HepG2 (cell line): Measurements from ENCODE around the gene ANAPC2. TPM values are rescaled to one million over a fixed set of nuclear protein-coding genes. Genes with fewer than 3 reads are reported as not detected.

Experiments
- ASH2L ChIP-seq: fragments of 300-600, 200-600 bp; sonication (generic); IDR thresholded peaks from 2 replicates; pipeline ENCODE4 v1.7.0; 2017; ENCODE audit warnings: low read depth, mild to moderate bottlenecking, moderate library complexity, mixed read lengths, low read length; ENCODE audit not compliant: insufficient read length
- BATF2 ChIP-seq: sonication (generic); formaldehyde crosslinking; IDR thresholded peaks from 2 replicates; pipeline ENCODE4 v1.8.0; 2022; ENCODE audit warnings: mild to moderate bottlenecking, missing genetic modification reagents, moderate library complexity
- BRF2 ChIP-seq: sonication (generic); formaldehyde crosslinking; IDR thresholded peaks from 2 replicates; pipeline ENCODE4 v1.8.1; 2022; ENCODE audit warnings: mild to moderate bottlenecking, missing genetic modification reagents
- FIP1L1 ChIP-seq: fragments of 200-400 bp; formaldehyde crosslinking; IDR thresholded peaks from 2 replicates; pipeline ENCODE4 v1.6.1; 2018; ENCODE audit warnings: low read depth, mild to moderate bottlenecking, low read length, moderate library complexity, borderline replicate concordance; ENCODE audit not compliant: insufficient read depth
- FLYWCH1 ChIP-seq: sonication (generic); formaldehyde crosslinking; IDR thresholded peaks from 2 replicates; pipeline ENCODE4 v1.8.1; 2023; ENCODE audit warnings: mild to moderate bottlenecking, missing genetic modification reagents
- FOXJ3 ChIP-seq: sonication (generic); formaldehyde crosslinking; IDR thresholded peaks from 2 replicates; pipeline ENCODE4 v1.4.0; 2020; ENCODE audit warnings: missing genetic modification reagents, mild to moderate bottlenecking, borderline replicate concordance
- HMG20B ChIP-seq: conservative IDR thresholded peaks from 2 replicates; pipeline ENCODE4 v1.6.1; 2016; ENCODE audit warnings: missing genetic modification reagents, missing compliant biosample characterization
- IRF2 ChIP-seq: IDR thresholded peaks from 2 replicates; pipeline ENCODE4 v1.6.1; 2018; ENCODE audit warnings: missing genetic modification reagents, missing compliant biosample characterization
- JUNB ChIP-seq: sonication (generic); formaldehyde crosslinking; IDR thresholded peaks from 2 replicates; pipeline ENCODE4 v1.8.0; 2022; ENCODE audit warnings: missing genetic modification reagents, mild to moderate bottlenecking, borderline replicate concordance
- KDM6A ChIP-seq: IDR thresholded peaks from 2 replicates; pipeline ENCODE4 v1.6.1; 2016; ENCODE audit warnings: low read depth
- MEF2D ChIP-seq: sonication (generic); formaldehyde crosslinking; IDR thresholded peaks from 2 replicates; pipeline ENCODE4 v1.5.1; 2020; ENCODE audit warnings: mild to moderate bottlenecking, missing genetic modification reagents
- MIXL1 ChIP-seq: IDR thresholded peaks from 2 replicates; pipeline ENCODE4 v1.6.1; 2016
- MLLT10 ChIP-seq: sonication (generic); formaldehyde crosslinking; IDR thresholded peaks from 2 replicates; pipeline ENCODE4 v1.4.0; 2020; ENCODE audit warnings: missing genetic modification reagents
- NFRKB ChIP-seq: fragments of 450-650 bp; IDR thresholded peaks from 2 replicates; pipeline ENCODE4 v1.6.1; 2017
- NR1H2 ChIP-seq: sonication (generic); formaldehyde crosslinking; IDR thresholded peaks from 2 replicates; pipeline ENCODE4 v1.8.1; 2022; ENCODE audit warnings: low read depth, missing genetic modification reagents, borderline replicate concordance
- REL ChIP-seq: sonication (generic); formaldehyde crosslinking; conservative IDR thresholded peaks from 2 replicates; pipeline ENCODE4 v1.8.0; 2022; ENCODE audit warnings: mild to moderate bottlenecking, missing genetic modification reagents, moderate library complexity
- RELA ChIP-seq: sonication (generic); formaldehyde crosslinking; IDR thresholded peaks from 2 replicates; pipeline ENCODE4 v1.4.0; 2020; ENCODE audit warnings: missing genetic modification reagents
- SOX5 ChIP-seq: IDR thresholded peaks from 2 replicates; pipeline ENCODE4 v1.6.1; 2016; ENCODE audit warnings: borderline replicate concordance
- SOX6 ChIP-seq, 2 experiments: fragments of 450-650 bp in 1 of 2; sonication (generic) in 1 of 2; formaldehyde crosslinking in 1 of 2; IDR thresholded peaks; 2 replicates each; pipeline versions ENCODE4 v1.4.0 to v1.6.1; 2017 to 2020; ENCODE audit warnings: antibody characterized with exemption in 1 of 2, mild to moderate bottlenecking in 1 of 2, missing genetic modification reagents in 1 of 2
- SP4 ChIP-seq: sonication (generic); formaldehyde crosslinking; IDR thresholded peaks from 2 replicates; pipeline ENCODE4 v1.8.1; 2023; ENCODE audit warnings: mild to moderate bottlenecking, missing genetic modification reagents
- THAP11 ChIP-seq: IDR thresholded peaks from 2 replicates; pipeline ENCODE4 v1.6.1; 2016; ENCODE audit warnings: missing biosample characterization, missing genetic modification reagents
- ZNF205 ChIP-seq: IDR thresholded peaks from 2 replicates; pipeline ENCODE4 v1.6.1; 2018; ENCODE audit warnings: missing biosample characterization, missing genetic modification reagents
- ZNF234 ChIP-seq: sonication (generic); formaldehyde crosslinking; conservative IDR thresholded peaks from 2 replicates; pipeline ENCODE4 v1.5.1; 2020; ENCODE audit warnings: mild to moderate bottlenecking, missing genetic modification reagents
- ZNF282 ChIP-seq: fragments of 450-650 bp; IDR thresholded peaks from 2 replicates; pipeline ENCODE4 v1.6.1; 2018; ENCODE audit not compliant: partially characterized antibody
- ZNF317 ChIP-seq: sonication (generic); formaldehyde crosslinking; IDR thresholded peaks from 2 replicates; pipeline ENCODE4 v1.5.0; 2020; ENCODE audit warnings: mild to moderate bottlenecking, missing genetic modification reagents
- ZNF510 ChIP-seq: sonication (generic); formaldehyde crosslinking; IDR thresholded peaks from 2 replicates; pipeline ENCODE4 v1.4.0; 2020; ENCODE audit warnings: low read depth, mild to moderate bottlenecking, missing genetic modification reagents
- ZNF512B ChIP-seq: sonication (generic); formaldehyde crosslinking; IDR thresholded peaks from 2 replicates; pipeline ENCODE4 v1.5.1; 2020; ENCODE audit warnings: missing genetic modification reagents, mild to moderate bottlenecking, borderline replicate concordance
- ZNF607 ChIP-seq: sonication (generic); formaldehyde crosslinking; IDR thresholded peaks from 2 replicates; pipeline ENCODE4 v1.5.1; 2020; ENCODE audit warnings: missing genetic modification reagents, mild to moderate bottlenecking, borderline replicate concordance
- ZNF629 ChIP-seq: sonication (generic); formaldehyde crosslinking; conservative IDR thresholded peaks from 2 replicates; pipeline ENCODE4 v1.5.0; 2020; ENCODE audit warnings: missing genetic modification reagents
- ZNF883 ChIP-seq: sonication (generic); formaldehyde crosslinking; IDR thresholded peaks from 2 replicates; pipeline ENCODE4 v1.5.1; 2020; ENCODE audit warnings: mild to moderate bottlenecking, missing genetic modification reagents; ENCODE audit errors: not compliant biosample characterization
- polyA plus RNA-seq, 8 experiments: library from polyadenylated mRNA; depleted of rRNA in 3 of 8; stranded (reverse) in 7 of 8; unstranded in 1 of 8; fragments of >200 nt; fragmentation: Illumina TruSeq in 4 of 8; extraction: Trizol in 4 of 8; gene quantifications; 2 replicates each; pipeline versions ENCODE4 v1.2.1 to v1.2.3, GENCODE V29; 2011 to 2016; ENCODE audit warnings: low read depth in 4 of 8, missing spikeins in 1 of 8, mixed read lengths in 1 of 8; ENCODE audit not compliant: insufficient read depth in 1 of 8
- total RNA-seq, 5 experiments: library from RNA; depleted of rRNA; stranded (reverse); fragments of >200 nt; fragmentation: Illumina TruSeq; extraction: Trizol; gene quantifications; 2 replicates each; pipeline ENCODE4 v1.2.3, GENCODE V29; 2016; ENCODE audit warnings: low read depth in 1 of 5

ANAPC2 gene
- total and polyA plus RNA-seq, 2 of the 13 experiments (the other 11 are each of a cell fraction or from before 2014, with no cell fraction given), result 12.3 to 15.4 TPM

GRCh38 chr9:137188086-137188489, 272 bp downstream of the ANAPC2 start (continued):
- TF ChIP-seq ZNF883 (CRISPR knock-in tag), result peak; percentile 45
- 0 out of 2 replicates have a peak, but pooled peaks have one; percentile 1 for TF ChIP-seq ZNF317
- TF ChIP-seq SP4 (CRISPR knock-in tag), result no peak
- TF ChIP-seq FLYWCH1 (CRISPR knock-in tag), result no peak
- TF ChIP-seq JUNB (CRISPR knock-in tag), result no peak
- no peak for TF ChIP-seq ASH2L
- TF ChIP-seq REL (CRISPR knock-in tag), result 0 out of 2 replicates have a peak, but pooled peaks have one; percentile 46
- TF ChIP-seq ZNF205, result no peak
- TF ChIP-seq ZNF282, result no peak
- TF ChIP-seq THAP11 (CRISPR knock-in tag), result no peak
- no peak for TF ChIP-seq RELA (CRISPR knock-in tag)
- peak; percentile 37; the same call in 1 of the 2 replicates for TF ChIP-seq BATF2 (CRISPR knock-in tag)
- TF ChIP-seq MIXL1 (CRISPR knock-in tag), result no peak
- TF ChIP-seq MLLT10 (CRISPR knock-in tag), result no peak
- TF ChIP-seq ZNF629, result no peak
- no peak for TF ChIP-seq ZNF607 (CRISPR knock-in tag)
- TF ChIP-seq MEF2D (CRISPR knock-in tag), result peak; percentile 40; the same call in 1 of the 2 replicates
- TF ChIP-seq FOXJ3, result no peak
- TF ChIP-seq SOX5, result no peak
- no peak for TF ChIP-seq NFRKB
- TF ChIP-seq SOX6 (IDR thresholded peaks at IDR 0.05), result no peak
- no peak for TF ChIP-seq SOX6 (CRISPR knock-in tag; IDR thresholded peaks at IDR 0.05)
- no peak for TF ChIP-seq IRF2 (CRISPR knock-in tag)
- no peak for TF ChIP-seq BRF2 (CRISPR knock-in tag)
- TF ChIP-seq ZNF512B (CRISPR knock-in tag), result no peak
- TF ChIP-seq ZNF510, result no peak
- 0 out of 2 replicates have a peak, but pooled peaks have one; percentile 22 for TF ChIP-seq HMG20B (CRISPR knock-in tag)
- no peak for TF ChIP-seq KDM6A (CRISPR knock-in tag)
- no peak for TF ChIP-seq FIP1L1
- TF ChIP-seq ZNF234 (CRISPR knock-in tag), result no peak
- 0 out of 2 replicates have a peak, but pooled peaks have one; percentile 67 for TF ChIP-seq NR1H2 (CRISPR knock-in tag)
